Cardiac fibroblast (primary cell): ENCODE measurements around the gene VPS26B.

Source experiments
- DNase-seq, 2 donors: peaks; one replicate each; pipeline versions ENCODE4 v3.0.0 to v3.0.0-alpha.2; 2010; ENCODE audit warnings: low read depth in 2 of 2
- H3K4me3 ChIP-seq, 2 donors: replicated peaks in 1 of 2; 1 replicate in 1 of 2; 2 replicates in 1 of 2; pipeline ENCODE4 v1.5.1; 2011; ENCODE audit warnings: low read depth in 2 of 2, low read length in 2 of 2, mild to moderate bottlenecking in 2 of 2, moderate library complexity in 1 of 2
- CTCF ChIP-seq: IDR thresholded peaks from one replicate; pipeline ENCODE4 v1.5.1; 2011; ENCODE audit warnings: low read depth, mild to moderate bottlenecking, low read length, inconsistent platforms

Gene VPS26B

GRCh38 chr11:134288486-134288885 is 64.0 kb downstream of the VPS26B start:
- TF ChIP-seq CTCF: no peak
- H3K4me3 ChIP-seq: no peak overlapping the region

GRCh38 chr11:134289167-134289566 is 64.7 kb downstream of the VPS26B start:
- no peak for TF ChIP-seq CTCF
- DNase-seq: no peak
- no peak overlapping the region for H3K4me3 ChIP-seq

More at GRCh38 chr11:134288486-134288885, 64.0 kb downstream of the VPS26B start:
- no peak for DNase-seq

GRCh38 chr11:134289789-134290188 is 65.3 kb downstream of the VPS26B start:
- H3K4me3 ChIP-seq: no peak overlapping the region
- TF ChIP-seq CTCF: no peak
- no peak for DNase-seq

- TF ChIP-seq CTCF: no peak
- no peak for DNase-seq
- H3K4me3 ChIP-seq: no peak overlapping the region
Observed at GRCh38 chr11:134290646-134291045, 66.2 kb downstream of the VPS26B start.

- no peak overlapping the region for H3K4me3 ChIP-seq
- no peak for DNase-seq
- no peak for TF ChIP-seq CTCF
Observed at GRCh38 chr11:134291196-134291595, 66.7 kb downstream of the VPS26B start.

GRCh38 chr11:134292661-134293060 is 68.2 kb downstream of the VPS26B start:
- no peak overlapping the region for H3K4me3 ChIP-seq
- no peak for DNase-seq
- no peak for TF ChIP-seq CTCF
